ENCODE measurements around the gene TRAF3. TPM values are rescaled to one million over a fixed set of nuclear protein-coding genes. Genes with fewer than 3 reads are reported as not detected.

The TRAF3 gene
- total and polyA plus RNA-seq, 2 experiments from 2014 or later = 6.3 to 19.7 TPM

DNA sequence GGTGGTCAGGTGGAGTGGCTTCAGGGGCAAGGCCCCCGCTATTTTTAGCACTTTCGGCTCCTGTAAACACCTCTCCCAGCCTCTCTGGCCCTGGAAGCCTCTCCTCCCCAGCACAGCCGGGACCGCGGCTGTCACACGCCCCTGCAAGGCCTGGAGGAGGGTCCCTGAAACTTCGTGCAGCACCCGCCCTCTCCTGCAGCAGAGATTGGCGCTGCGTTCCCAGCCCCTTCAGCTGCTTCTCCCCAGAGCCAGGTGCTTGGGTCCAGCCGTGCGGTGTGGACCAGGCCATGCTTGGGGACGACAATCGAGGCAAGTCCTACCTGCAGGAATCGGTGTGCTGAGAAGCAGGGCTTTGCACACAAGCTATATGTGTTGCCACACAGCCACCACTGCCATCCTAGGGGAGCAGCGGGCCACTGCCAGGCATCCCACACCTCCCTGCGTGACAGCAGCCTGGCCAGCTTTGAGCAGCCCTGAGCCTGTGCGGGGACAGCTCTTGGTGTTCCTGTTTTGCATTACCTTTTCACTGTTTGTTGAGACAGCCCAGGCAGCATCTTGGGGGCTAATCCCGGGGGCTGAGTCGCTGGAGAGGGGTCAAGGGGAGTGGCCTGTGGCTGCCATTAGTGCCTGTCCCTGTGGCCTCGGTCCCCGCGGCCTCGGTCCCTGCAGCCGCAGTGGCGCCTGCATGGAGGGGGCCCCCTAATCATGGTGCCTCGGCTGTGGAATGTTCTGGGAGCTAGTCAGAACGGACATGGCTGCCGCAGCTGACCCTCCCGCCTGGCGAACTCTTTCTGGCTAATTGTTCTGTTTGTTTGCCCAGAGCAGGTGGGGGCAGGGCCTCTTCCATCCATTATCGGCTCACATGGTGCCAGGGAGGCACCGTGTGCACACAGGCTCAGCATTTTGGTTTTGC is 27.6 kb upstream of the TRAF3 start:
- DNase-seq (ENCODE audit: low read depth in 1 of 2, low spot score in 1 of 2) = peak in 1 of 2 donors; percentile 39
- no peak overlapping the region for H3K4me3 ChIP-seq
- peaks cover 17% of the 10 kb centered on the region for H3K4me1 ChIP-seq (ENCODE audit: low read depth)
- H3K27me3 ChIP-seq = no peaks in the 10 kb centered on the region
- no peaks in the 10 kb centered on the region for H3K36me3 ChIP-seq
- peak overlapping the region; percentile 68 for H3K27ac ChIP-seq
- TF ChIP-seq, protein P1, sequence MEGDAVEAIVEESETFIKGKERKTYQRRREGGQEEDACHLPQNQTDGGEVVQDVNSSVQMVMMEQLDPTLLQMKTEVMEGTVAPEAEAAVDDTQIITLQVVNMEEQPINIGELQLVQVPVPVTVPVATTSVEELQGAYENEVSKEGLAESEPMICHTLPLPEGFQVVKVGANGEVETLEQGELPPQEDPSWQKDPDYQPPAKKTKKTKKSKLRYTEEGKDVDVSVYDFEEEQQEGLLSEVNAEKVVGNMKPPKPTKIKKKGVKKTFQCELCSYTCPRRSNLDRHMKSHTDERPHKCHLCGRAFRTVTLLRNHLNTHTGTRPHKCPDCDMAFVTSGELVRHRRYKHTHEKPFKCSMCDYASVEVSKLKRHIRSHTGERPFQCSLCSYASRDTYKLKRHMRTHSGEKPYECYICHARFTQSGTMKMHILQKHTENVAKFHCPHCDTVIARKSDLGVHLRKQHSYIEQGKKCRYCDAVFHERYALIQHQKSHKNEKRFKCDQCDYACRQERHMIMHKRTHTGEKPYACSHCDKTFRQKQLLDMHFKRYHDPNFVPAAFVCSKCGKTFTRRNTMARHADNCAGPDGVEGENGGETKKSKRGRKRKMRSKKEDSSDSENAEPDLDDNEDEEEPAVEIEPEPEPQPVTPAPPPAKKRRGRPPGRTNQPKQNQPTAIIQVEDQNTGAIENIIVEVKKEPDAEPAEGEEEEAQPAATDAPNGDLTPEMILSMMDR (IDR thresholded peaks at IDR 0.05; ENCODE audit: low read depth, low read length) = no peak
- H3K9me3 ChIP-seq (ENCODE audit: low read depth) = no peaks in the 10 kb centered on the region

DNA sequence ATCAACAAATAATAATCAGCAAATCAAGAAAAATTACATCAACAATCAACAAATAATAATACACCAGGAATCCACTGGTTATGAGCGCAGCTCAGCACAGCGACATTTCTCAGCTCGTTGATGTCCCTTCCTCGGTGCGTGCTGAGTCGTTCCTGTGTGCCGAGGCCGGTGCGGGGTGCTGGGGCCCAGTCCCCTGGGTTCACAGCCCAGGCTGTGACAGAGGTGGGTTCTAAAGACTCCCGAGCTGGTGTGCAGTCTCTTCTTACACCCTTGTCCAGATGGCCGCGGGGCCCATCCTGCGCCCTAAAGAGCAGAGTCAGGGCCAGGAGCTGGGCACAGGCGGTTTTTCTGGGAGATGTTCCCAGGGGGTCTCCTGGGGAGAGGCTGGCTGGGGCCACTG is 26.9 kb upstream of the TRAF3 start:
- Histone ChIP-seq H3K4me1 (ENCODE audit: low read depth) (peaks cover 17% of the 10 kb centered on the region), H3K27ac (no peak overlapping the region), H3K4me3 (no peak overlapping the region), H3K27me3 (no peaks in the 10 kb centered on the region), H3K36me3 (no peaks in the 10 kb centered on the region), H3K9me3 (ENCODE audit: low read depth) (no peaks in the 10 kb centered on the region)
- no peak for DNase-seq (ENCODE audit: low read depth in 1 of 2, low spot score in 1 of 2)
- TF ChIP-seq, protein P1 (IDR thresholded peaks at IDR 0.05; ENCODE audit: low read depth, low read length) = no peak

DNA sequence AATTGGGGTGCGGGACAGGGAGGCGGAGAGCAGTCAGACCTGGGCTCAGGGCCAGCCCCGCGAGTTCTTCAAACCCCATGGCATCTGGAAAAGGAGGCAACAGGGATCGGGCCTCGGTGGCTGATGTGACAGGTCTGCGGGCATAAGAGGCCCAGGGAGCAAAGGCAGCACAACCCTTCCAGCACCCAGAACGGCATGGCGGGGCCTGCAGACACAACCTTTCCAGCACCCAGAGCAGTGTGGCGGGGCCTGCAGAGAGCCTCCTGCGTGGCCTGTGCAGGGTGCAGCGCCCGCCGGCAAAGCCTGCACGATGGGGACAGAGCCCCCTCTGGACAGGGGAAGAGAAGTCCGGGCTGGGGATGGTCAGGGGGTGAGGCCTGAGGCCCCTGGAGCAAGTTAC is 26.2 kb upstream of the TRAF3 start:
- Histone ChIP-seq H3K9me3 (ENCODE audit: low read depth) (no peaks in the 10 kb centered on the region), H3K36me3 (no peaks in the 10 kb centered on the region), H3K27ac (no peak overlapping the region), H3K4me1 (ENCODE audit: low read depth) (peaks cover 17% of the 10 kb centered on the region), H3K27me3 (no peaks in the 10 kb centered on the region), H3K4me3 (no peak overlapping the region)
- TF ChIP-seq, protein P1 (IDR thresholded peaks at IDR 0.05; ENCODE audit: low read depth, low read length) = no peak
- DNase-seq (ENCODE audit: low read depth in 1 of 2, low spot score in 1 of 2) = no peak

DNA sequence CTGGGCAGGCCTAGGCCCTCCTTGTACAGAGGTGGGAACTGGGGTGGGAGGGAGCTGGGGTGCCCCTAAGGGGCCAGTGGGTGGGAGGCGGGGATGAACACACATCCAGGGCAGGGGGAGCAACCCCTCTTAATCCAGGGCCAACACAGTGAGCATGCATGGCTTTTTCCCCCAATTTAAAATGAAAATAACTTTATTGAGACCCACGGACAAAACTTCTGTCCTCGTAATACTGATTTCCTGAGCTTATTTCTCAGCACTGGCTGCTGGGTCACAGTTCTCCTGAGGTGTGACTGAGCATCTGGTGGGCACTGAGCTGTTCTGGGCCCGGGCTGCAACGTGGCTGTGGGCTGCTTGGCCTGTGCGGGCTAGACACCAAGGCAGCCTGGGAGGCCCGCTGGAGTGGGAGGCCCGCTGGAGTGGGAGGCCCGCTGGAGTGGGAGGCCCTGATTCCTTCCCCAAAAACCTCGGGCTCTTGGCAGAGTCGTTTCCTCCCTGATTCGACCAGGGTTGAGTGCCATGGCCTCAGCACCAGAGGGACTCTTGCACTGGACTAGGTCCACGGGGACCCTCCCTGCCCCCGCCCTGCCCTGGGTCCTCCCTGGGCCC is 24.9 kb upstream of the TRAF3 start:
- H3K27me3 ChIP-seq = no peaks in the 10 kb centered on the region
- no peak overlapping the region for H3K27ac ChIP-seq
- TF ChIP-seq, protein P1 (IDR thresholded peaks at IDR 0.05; ENCODE audit: low read depth, low read length) = no peak
- DNase-seq (ENCODE audit: low read depth in 1 of 2, low spot score in 1 of 2) = no peak
- no peaks in the 10 kb centered on the region for H3K9me3 ChIP-seq (ENCODE audit: low read depth)
- peaks cover 17% of the 10 kb centered on the region for H3K4me1 ChIP-seq (ENCODE audit: low read depth)
- no peaks in the 10 kb centered on the region for H3K36me3 ChIP-seq
- H3K4me3 ChIP-seq = no peak overlapping the region

DNA sequence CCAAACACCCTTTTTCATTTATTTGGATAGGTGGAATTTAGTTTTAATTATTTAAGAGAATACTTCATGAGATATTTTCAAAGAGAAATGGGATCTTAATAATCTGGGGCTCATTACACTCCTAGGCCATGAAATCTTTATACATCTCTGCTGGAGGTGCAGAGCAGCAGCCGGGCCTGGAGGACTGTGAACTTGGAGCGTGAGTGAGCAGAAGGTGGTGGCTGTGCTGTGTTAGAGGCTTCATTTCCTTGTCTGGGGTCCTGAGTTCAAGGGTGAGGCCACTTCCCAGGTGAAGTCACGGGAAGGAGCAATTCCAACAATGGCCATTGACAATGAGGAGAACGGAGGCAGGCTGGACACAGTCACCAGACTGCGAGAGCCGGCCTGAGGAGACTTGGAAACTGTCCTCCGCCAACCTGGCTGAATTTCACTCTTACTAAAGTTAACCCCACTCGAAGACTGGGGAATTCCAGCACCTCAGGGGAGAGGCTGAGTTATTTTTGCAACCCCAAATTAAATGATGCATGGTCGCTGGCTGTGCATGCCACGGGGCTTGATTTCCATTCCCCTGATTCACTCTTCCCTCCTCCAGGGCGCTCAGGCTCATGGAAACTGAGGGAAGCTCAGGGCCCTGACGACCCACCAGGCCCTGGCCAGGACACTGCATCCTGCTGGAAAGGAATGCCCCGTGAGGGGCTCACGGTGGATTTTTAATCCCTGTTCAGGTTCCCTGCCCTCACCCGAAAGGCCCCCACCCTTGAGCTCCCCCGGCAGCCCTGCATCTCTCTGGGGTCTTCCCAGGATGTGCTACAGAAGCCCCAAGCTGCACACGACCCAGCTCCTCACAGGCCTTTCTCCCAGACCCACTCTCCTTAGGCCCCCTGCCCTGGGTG is 22.6 kb upstream of the TRAF3 start:
- H3K4me3 ChIP-seq = no peak overlapping the region
- H3K27me3 ChIP-seq = no peaks in the 10 kb centered on the region
- peaks cover 8% of the 10 kb centered on the region for H3K4me1 ChIP-seq (ENCODE audit: low read depth)
- TF ChIP-seq, protein P1 (IDR thresholded peaks at IDR 0.05; ENCODE audit: low read depth, low read length) = no peak
- no peaks in the 10 kb centered on the region for H3K36me3 ChIP-seq
- no peaks in the 10 kb centered on the region for H3K9me3 ChIP-seq (ENCODE audit: low read depth)
- H3K27ac ChIP-seq = no peak overlapping the region
- no peak for DNase-seq (ENCODE audit: low read depth in 1 of 2, low spot score in 1 of 2)

All from cardiac muscle cell (in vitro differentiated cells and primary cell).